Osteoblast (primary cell): ENCODE data around the gene ESRP2. TPM values are rescaled to one million over a fixed set of nuclear protein-coding genes. Genes with fewer than 3 reads are reported as not detected.

Source experiments
- DNase-seq: peaks from one replicate; pipeline ENCODE4 v3.0.0; 2011; ENCODE audit warnings: low spot score, mixed read lengths; ENCODE audit not compliant: insufficient read length; ENCODE audit errors: missing footprints
- H2AFZ ChIP-seq: 2 replicates; pipeline ENCODE4 v1.6.0; 2011; ENCODE audit warnings: mild to moderate bottlenecking, low read length
- H3K27ac ChIP-seq: 2 replicates; pipeline ENCODE4 v1.5.1; 2011; ENCODE audit warnings: mild to moderate bottlenecking, low read depth, low read length, moderate library complexity
- H3K27me3 ChIP-seq: 2 replicates; pipeline ENCODE4 v1.6.0; 2012; ENCODE audit warnings: mild to moderate bottlenecking, control low read depth, inconsistent platforms, low read length, moderate library complexity; ENCODE audit not compliant: insufficient read depth
- H3K36me3 ChIP-seq: 2 replicates; pipeline ENCODE4 v1.5.1; 2011; ENCODE audit warnings: mild to moderate bottlenecking, low read length, control low read depth, moderate library complexity; ENCODE audit not compliant: insufficient read depth
- H3K4me1 ChIP-seq: 2 replicates; pipeline ENCODE4 v1.5.1; 2011; ENCODE audit warnings: mild to moderate bottlenecking, low read length, control low read depth, moderate library complexity; ENCODE audit not compliant: insufficient read depth
- H3K4me2 ChIP-seq: 2 replicates; pipeline ENCODE4 v1.6.0; 2011; ENCODE audit warnings: mild to moderate bottlenecking, low read length; ENCODE audit not compliant: insufficient read depth
- H3K4me3 ChIP-seq: fragments of 200-600 bp; sonication (generic); 3 replicates; pipeline ENCODE4 v1.5.1; 2012; ENCODE audit warnings: mild to moderate bottlenecking, low read length, inconsistent platforms; ENCODE audit not compliant: insufficient read depth
- H3K79me2 ChIP-seq: 2 replicates; pipeline ENCODE4 v1.6.0; 2012; ENCODE audit warnings: mild to moderate bottlenecking, low read length, control low read depth, inconsistent platforms; ENCODE audit not compliant: insufficient read depth
- H3K9me3 ChIP-seq: 2 replicates; pipeline ENCODE4 v1.5.1; 2011; ENCODE audit warnings: low read depth, low read length, control low read depth
- H4K20me1 ChIP-seq: 2 replicates; pipeline ENCODE4 v1.6.0; 2012; ENCODE audit warnings: mild to moderate bottlenecking, low read length, control low read depth; ENCODE audit not compliant: insufficient read depth
- total RNA-seq: library from RNA; depleted of rRNA; stranded (reverse); fragments of >200 nt; gene quantifications from 2 replicates; pipeline ENCODE4 v1.2.3, GENCODE V29; 2012
- TF ChIP-seq, protein P1 (sequence below): IDR thresholded peaks from 2 replicates; pipeline ENCODE4 v1.5.1; 2011; ENCODE audit warnings: mild to moderate bottlenecking, low read depth, low read length, moderate library complexity; ENCODE audit errors: extremely low read depth

ESRP2 gene
- total RNA-seq, 1 donor = under 0.01 TPM

DNA sequence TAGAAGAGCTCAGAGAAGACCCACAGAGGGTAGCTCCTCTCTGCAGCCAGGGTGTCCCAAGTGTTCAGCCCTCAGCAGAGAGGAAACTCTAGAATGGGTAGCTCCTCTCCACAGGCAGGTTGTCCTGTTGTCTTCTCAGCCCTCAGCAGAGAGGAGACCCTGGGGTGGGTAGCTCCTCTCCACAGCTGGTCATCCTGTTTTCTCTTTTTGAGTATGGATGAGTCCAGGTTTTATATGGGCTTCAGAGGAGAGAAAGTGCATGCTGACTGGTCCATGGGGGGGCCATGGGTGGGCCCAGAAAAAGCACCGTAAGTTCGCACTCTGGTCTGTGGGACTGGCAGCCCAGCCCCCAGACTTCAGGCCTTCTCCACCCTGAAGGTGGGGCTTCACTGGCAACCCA is 48.4 kb downstream of the ESRP2 start:
- H3K27me3 ChIP-seq = no peaks in the 10 kb centered on the region

DNA sequence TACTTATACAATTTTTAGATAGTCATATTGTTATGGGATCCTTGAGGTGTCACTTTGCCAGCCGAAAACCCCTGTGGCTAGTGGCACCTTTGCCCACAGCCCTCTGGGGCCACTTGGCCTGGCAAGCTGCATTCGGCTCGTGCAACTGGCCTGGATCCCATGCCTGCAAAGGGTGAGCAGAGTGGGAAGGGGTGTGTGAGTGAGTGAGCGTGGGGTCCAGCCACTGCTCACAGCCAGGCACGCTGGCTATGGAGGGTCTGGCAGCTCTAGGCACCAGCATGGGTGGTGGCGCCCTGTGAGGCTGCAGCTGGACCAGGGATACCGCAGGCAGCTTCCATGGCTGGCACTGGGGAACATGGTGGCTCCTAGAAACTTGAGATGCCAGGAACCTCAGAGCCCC is 49.0 kb downstream of the ESRP2 start:
- TF ChIP-seq, protein P1, sequence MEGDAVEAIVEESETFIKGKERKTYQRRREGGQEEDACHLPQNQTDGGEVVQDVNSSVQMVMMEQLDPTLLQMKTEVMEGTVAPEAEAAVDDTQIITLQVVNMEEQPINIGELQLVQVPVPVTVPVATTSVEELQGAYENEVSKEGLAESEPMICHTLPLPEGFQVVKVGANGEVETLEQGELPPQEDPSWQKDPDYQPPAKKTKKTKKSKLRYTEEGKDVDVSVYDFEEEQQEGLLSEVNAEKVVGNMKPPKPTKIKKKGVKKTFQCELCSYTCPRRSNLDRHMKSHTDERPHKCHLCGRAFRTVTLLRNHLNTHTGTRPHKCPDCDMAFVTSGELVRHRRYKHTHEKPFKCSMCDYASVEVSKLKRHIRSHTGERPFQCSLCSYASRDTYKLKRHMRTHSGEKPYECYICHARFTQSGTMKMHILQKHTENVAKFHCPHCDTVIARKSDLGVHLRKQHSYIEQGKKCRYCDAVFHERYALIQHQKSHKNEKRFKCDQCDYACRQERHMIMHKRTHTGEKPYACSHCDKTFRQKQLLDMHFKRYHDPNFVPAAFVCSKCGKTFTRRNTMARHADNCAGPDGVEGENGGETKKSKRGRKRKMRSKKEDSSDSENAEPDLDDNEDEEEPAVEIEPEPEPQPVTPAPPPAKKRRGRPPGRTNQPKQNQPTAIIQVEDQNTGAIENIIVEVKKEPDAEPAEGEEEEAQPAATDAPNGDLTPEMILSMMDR = no peak
- no peaks in the 10 kb centered on the region for H3K4me1 ChIP-seq
- H3K79me2 ChIP-seq = no peaks in the 10 kb centered on the region
- no peak overlapping the region for H3K27ac ChIP-seq
- DNase-seq = no peak
- H3K4me3 ChIP-seq = no peak overlapping the region
- no peaks in the 10 kb centered on the region for H3K27me3 ChIP-seq
- H4K20me1 ChIP-seq = no peaks in the 10 kb centered on the region
- no peak overlapping the region for H3K4me2 ChIP-seq
- no peaks in the 10 kb centered on the region for H3K9me3 ChIP-seq
- H3K36me3 ChIP-seq = peaks cover 26% of the 10 kb centered on the region
- H2AFZ ChIP-seq = no peak overlapping the region

More for the DNA sequence above, 48.4 kb downstream of the ESRP2 start:
- H3K27ac ChIP-seq = no peak overlapping the region
- H3K4me3 ChIP-seq = no peak overlapping the region
- no peaks in the 10 kb centered on the region for H3K9me3 ChIP-seq
- TF ChIP-seq, protein P1 = no peak
- H2AFZ ChIP-seq = no peak overlapping the region
- H3K4me2 ChIP-seq = no peak overlapping the region
- H3K79me2 ChIP-seq = no peaks in the 10 kb centered on the region
- peaks cover 29% of the 10 kb centered on the region for H3K36me3 ChIP-seq
- H3K4me1 ChIP-seq = no peaks in the 10 kb centered on the region
- no peak for DNase-seq
- no peaks in the 10 kb centered on the region for H4K20me1 ChIP-seq

DNA sequence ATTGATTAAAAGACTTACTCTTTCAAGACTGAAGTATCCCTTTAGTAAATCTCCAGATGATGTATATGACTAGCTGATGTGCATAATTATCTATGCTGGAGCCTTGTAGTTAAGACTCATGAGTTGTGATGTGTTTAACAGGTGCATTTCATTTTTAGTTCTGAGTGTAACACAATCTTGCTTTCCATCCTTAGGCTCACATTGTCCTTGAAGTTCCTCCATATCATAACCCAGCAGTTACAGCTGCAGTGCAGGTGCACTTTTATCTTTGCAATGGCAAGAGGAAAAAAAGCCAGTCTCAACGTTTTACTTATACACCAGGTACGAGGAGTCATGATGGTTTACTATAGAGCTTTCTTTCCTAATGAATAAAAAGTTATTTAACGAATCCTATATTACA is 52.9 kb downstream of the ESRP2 start:
- Histone ChIP-seq H3K4me3 (no peak overlapping the region), H3K36me3 (peaks cover 14% of the 10 kb centered on the region), H3K9me3 (no peaks in the 10 kb centered on the region), H3K27me3 (no peaks in the 10 kb centered on the region), H3K79me2 (no peaks in the 10 kb centered on the region), H3K4me1 (no peaks in the 10 kb centered on the region), H2AFZ (no peak overlapping the region), H4K20me1 (no peaks in the 10 kb centered on the region), H3K27ac (no peak overlapping the region), H3K4me2 (no peak overlapping the region)
- TF ChIP-seq, protein P1 = no peak
- DNase-seq = no peak

DNA sequence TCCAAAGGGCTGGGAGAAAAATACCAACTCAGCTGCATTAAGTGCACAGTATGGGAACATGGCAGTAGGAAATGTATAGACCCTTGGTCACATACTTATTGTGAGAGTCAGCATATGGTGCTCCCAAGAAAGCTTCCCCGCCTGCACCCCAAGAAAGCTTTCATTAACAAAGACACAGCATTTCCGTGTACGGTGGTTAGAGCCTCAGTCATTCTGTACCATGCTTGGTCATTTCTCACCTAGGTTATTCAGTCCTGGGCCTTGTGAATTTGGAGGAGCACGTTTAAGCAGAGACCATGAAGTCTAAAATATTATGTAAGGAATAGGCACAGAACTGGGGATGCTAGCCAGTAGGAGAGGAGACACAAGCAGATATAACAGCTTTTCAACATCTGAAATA is 56.1 kb downstream of the ESRP2 start:
- Histone ChIP-seq H3K36me3 (peaks cover 16% of the 10 kb centered on the region), H3K4me2 (no peak overlapping the region), H3K79me2 (no peaks in the 10 kb centered on the region), H3K27me3 (no peaks in the 10 kb centered on the region), H3K4me3 (no peak overlapping the region), H2AFZ (no peak overlapping the region), H3K9me3 (no peaks in the 10 kb centered on the region), H3K27ac (no peak overlapping the region), H4K20me1 (no peaks in the 10 kb centered on the region), H3K4me1 (no peaks in the 10 kb centered on the region)
- TF ChIP-seq, protein P1 = no peak
- no peak for DNase-seq
